GM19324 (cell line): ENCODE data around the gene MYO3B.

Experiments
- ATAC-seq: cut with Tn5 transposase; IDR thresholded peaks from one replicate; pipeline ENCODE4 v1.9.1; 2021; ENCODE audit warnings: mild to moderate bottlenecking, moderate library complexity; ENCODE audit not compliant: unreplicated experiment, low FRiP score

Gene MYO3B

GRCh38 chr2:170177950-170178781 is at the start of gene MYO3B:
Gene MYO3B, plus strand, starts transcription at chr2:170178147. Its CDS starts 141 bp downstream, at chr2:170178288.
- no peak for ATAC-seq

GRCh38 chr2:170139276-170139967 is 38.5 kb upstream of the MYO3B start:
- ATAC-seq = no peak

- no peak for ATAC-seq
Measured at GRCh38 chr2:170140561-170140960, 37.4 kb upstream of the MYO3B start.

- no peak for ATAC-seq
Measured at GRCh38 chr2:170141865-170142264, 36.1 kb upstream of the MYO3B start.

- no peak for ATAC-seq
Measured at GRCh38 chr2:170142502-170142901, 35.4 kb upstream of the MYO3B start.

- ATAC-seq = no peak
Measured at GRCh38 chr2:170143045-170143717, 34.8 kb upstream of the MYO3B start.

GRCh38 chr2:170144761-170145160 is 33.2 kb upstream of the MYO3B start:
- ATAC-seq = no peak

- ATAC-seq = no peak
Measured at GRCh38 chr2:170145191-170145590, 32.8 kb upstream of the MYO3B start.

- no peak for ATAC-seq
Measured at GRCh38 chr2:170145675-170146432, 32.1 kb upstream of the MYO3B start.

GRCh38 chr2:170146784-170147183 is 31.2 kb upstream of the MYO3B start:
- no peak for ATAC-seq

GRCh38 chr2:170147576-170147975 is 30.4 kb upstream of the MYO3B start:
- ATAC-seq = no peak

- ATAC-seq = no peak
Measured at GRCh38 chr2:170148161-170148560, 29.8 kb upstream of the MYO3B start.

- no peak for ATAC-seq
Measured at GRCh38 chr2:170152421-170152820, 25.5 kb upstream of the MYO3B start.

- no peak for ATAC-seq
Measured at GRCh38 chr2:170155022-170155722, 22.8 kb upstream of the MYO3B start.

GRCh38 chr2:170155723-170156253 is 22.2 kb upstream of the MYO3B start:
- ATAC-seq = no peak

- no peak for ATAC-seq
Measured at GRCh38 chr2:170156592-170156991, 21.4 kb upstream of the MYO3B start.

GRCh38 chr2:170157025-170157684 is 20.8 kb upstream of the MYO3B start:
- ATAC-seq = no peak

- no peak for ATAC-seq
Measured at GRCh38 chr2:170159060-170159459, 18.9 kb upstream of the MYO3B start.
